NCI-H460 (cell line): ENCODE measurements around the gene IFNL3. TPM values are rescaled to one million over a fixed set of nuclear protein-coding genes. Genes with fewer than 3 reads are reported as not detected.
"Not testable (repeated sequence)": the region's sequence is repeated elsewhere in the genome, so short reads cannot be mapped to it uniquely, and the experiment has no call there.

Source experiments
- DNase-seq: peaks from one replicate; pipeline ENCODE4 v3.0.0-alpha.2; 2016; ENCODE audit warnings: low read depth; ENCODE audit errors: extremely low read depth
- total RNA-seq: library from RNA; depleted of rRNA; stranded (reverse); fragments of >200 nt; shearing (Covaris generic); gene quantifications from 2 replicates; pipeline ENCODE4 v1.2.3, GENCODE V29; 2014

IFNL3 gene
- total RNA-seq, 1 experiment from 2014 or later, result not detected

GRCh38 chr19:39218230-39219007 is 26.4 kb downstream of the IFNL3 start:
- DNase-seq, result no peak

GRCh38 chr19:39217094-39217493 is 27.7 kb downstream of the IFNL3 start:
- DNase-seq, result no peak

- DNase-seq, result not testable (repeated sequence)
Measured at GRCh38 chr19:39215323-39215722, 29.5 kb downstream of the IFNL3 start.

- peak; percentile 17 for DNase-seq
Measured at GRCh38 chr19:39212375-39212742, 32.4 kb downstream of the IFNL3 start.

- no peak for DNase-seq
Measured at GRCh38 chr19:39211731-39212374, 33.0 kb downstream of the IFNL3 start.

- DNase-seq, result no peak
Measured at GRCh38 chr19:39209196-39209595, 35.6 kb downstream of the IFNL3 start.

GRCh38 chr19:39208175-39208795 is 36.5 kb downstream of the IFNL3 start:
- DNase-seq, result no peak

- DNase-seq, result no peak
Measured at GRCh38 chr19:39207293-39207836, 37.4 kb downstream of the IFNL3 start.

- no peak for DNase-seq
Measured at GRCh38 chr19:39206122-39206521, 38.7 kb downstream of the IFNL3 start.

GRCh38 chr19:39205449-39205764 is 39.4 kb downstream of the IFNL3 start:
- no peak for DNase-seq

GRCh38 chr19:39203372-39204341 is 41.1 kb downstream of the IFNL3 start, which contains the start of gene SYCN:
Gene SYCN (minus strand): TSS chr19:39204263. CDS start chr19:39204254, 9 bp downstream.
- DNase-seq, result no peak

GRCh38 chr19:39202998-39203355 is 41.8 kb downstream of the IFNL3 start:
- DNase-seq, result no peak

GRCh38 chr19:39200803-39201115 is 44.0 kb downstream of the IFNL3 start:
- DNase-seq, result no peak

GRCh38 chr19:39200066-39200802 is 44.6 kb downstream of the IFNL3 start:
- DNase-seq, result no peak

- peak; percentile 28 for DNase-seq
Measured at GRCh38 chr19:39199025-39199424, 45.8 kb downstream of the IFNL3 start.

- no peak for DNase-seq
Measured at GRCh38 chr19:39197808-39198207, 47.0 kb downstream of the IFNL3 start.

GRCh38 chr19:39196860-39197562 is 47.8 kb downstream of the IFNL3 start, which contains the start of gene NCCRP1:
Gene NCCRP1 (plus strand): TSS chr19:39196964. CDS start chr19:39196983, 19 bp downstream.
- no peak for DNase-seq

GRCh38 chr19:39196320-39196719 is 48.5 kb downstream of the IFNL3 start:
- DNase-seq, result no peak

- DNase-seq, result no peak
Measured at GRCh38 chr19:39195755-39196154, 49.1 kb downstream of the IFNL3 start.
